NCI-H446 (cell line): ENCODE measurements around the gene TENT4B.
A peak's percentile ranks its signal among the peaks of the same experiment; 100 is the strongest.
"Not testable (repeated sequence)": the region's sequence is repeated elsewhere in the genome, so short reads cannot be mapped to it uniquely, and the experiment has no call there.

ENCODE experiments used
- DNase-seq, 2 experiments: peaks; one replicate each; lab custom pipeline; 2025; lab: John Stamatoyannopoulos, UW

The TENT4B gene

GRCh38 chr16:50154420-50154950, 1.4 kb downstream of the TENT4B start:
- DNase-seq, result no peak

- no peak for DNase-seq
Observed at GRCh38 chr16:50155925-50156324, 2.8 kb downstream of the TENT4B start.

GRCh38 chr16:50156590-50156989, 3.5 kb downstream of the TENT4B start:
- DNase-seq, result no peak

- peak in 1 of 2 experiments; percentile 22 for DNase-seq
Observed at GRCh38 chr16:50160495-50161164, 7.5 kb downstream of the TENT4B start.

DNA sequence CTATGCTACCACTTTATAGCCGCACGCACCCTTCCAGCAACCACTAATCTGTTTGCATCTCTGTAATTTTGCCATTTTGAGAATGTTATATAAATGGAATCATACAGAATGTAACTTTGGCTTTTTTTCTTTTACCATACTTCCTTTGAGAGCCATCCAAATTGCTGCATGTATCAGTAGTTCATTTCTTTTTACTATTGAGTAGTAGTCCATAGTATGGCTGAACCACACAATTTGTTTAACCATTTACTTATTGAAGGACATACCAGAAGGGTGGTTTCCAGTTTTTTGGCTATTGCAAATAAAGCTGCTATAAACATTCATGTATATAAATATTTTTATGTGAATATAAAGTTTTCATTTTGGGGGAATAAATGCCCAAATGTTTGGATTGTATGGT, 8.8 kb downstream of the TENT4B start:
- no peak for DNase-seq

DNA sequence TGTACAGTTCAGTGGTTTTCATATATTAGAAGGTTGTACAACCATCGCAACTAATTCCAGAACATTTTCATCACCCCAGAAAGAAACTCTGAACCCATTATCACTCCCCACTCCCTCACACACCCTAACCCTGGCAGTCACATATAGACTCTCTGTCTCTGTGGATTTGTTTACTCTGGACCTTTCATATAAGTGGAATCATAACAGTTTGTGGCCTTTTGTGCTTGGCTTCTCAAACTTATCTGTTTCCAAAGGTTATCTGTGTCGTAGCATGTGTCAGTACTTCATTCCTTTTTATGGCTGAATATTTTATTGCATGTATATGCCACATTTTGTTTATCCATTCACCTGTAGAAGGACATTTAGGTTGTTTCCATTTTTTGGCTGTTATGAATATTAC, 12.4 kb downstream of the TENT4B start:
- DNase-seq, result no peak

GRCh38 chr16:50166511-50167500, 13.7 kb downstream of the TENT4B start:
- no peak for DNase-seq

GRCh38 chr16:50167556-50167955, 14.4 kb downstream of the TENT4B start:
- DNase-seq, result no peak

- no peak for DNase-seq
Observed at GRCh38 chr16:50169555-50170096, 16.5 kb downstream of the TENT4B start.

DNA sequence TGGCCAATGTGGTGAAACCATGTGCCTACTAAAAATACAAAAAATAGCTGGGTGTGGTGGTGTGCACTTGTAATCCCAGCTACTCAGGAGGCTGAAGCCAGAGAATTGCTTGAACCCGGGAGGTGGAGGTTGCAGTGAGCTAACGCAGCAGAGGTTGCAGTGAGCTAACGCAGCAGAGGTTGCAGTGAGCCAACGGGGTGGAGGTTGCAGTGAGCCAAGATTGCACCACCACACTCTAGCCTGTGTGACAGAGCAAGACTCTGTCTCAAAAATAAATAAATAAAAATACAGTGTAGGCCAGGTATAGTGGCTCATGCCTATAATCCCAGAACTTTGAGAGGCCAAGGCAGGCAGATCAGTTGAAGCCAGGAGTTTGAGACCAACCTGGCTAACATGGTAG, 18.7 kb downstream of the TENT4B start:
- DNase-seq, result not testable (repeated sequence)

- no peak for DNase-seq
Observed at GRCh38 chr16:50172195-50172922, 19.3 kb downstream of the TENT4B start.

DNA sequence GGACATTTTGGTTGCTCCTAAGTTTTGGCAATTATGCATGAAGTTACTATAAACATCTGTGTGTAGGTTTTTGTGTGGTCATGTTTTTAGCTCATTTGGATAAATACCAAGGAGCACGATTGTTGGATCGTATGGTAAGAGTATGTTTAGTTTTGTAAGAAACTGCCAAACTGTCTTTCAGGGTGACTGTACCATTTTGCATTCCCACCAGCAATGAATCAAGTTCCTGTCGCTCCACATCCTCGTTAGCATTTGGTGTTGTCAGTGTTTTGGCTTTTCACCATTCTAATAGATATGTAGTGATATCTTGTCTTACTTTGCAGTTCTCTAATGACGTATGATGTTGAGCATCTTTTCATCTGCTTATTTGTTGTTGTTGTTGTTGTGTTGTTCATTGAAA, 20.2 kb downstream of the TENT4B start:
- DNase-seq, result no peak

GRCh38 chr16:50178491-50178941, 25.4 kb downstream of the TENT4B start:
- DNase-seq, result no peak

GRCh38 chr16:50182441-50182840, 29.3 kb downstream of the TENT4B start:
- DNase-seq, result no peak

DNA sequence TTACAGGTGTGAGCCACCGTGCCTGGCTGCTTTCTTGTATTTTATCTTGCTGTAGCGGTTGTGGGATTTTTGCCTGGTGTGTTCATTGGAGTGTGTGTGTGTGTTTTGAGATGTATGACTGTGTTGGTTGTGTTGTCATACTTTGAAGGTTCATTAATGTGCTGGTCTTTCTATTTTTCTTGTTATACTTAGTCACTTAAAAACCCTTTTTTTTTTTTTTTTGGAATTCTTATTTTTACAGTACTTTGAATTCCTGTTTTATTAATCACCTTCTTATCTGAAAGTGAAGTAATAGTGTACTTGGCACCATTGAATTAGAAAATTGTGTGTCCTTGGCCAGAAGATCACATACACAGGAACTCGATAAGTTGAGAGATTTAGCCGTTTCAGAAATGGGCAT, 30.2 kb downstream of the TENT4B start:
- DNase-seq, result no peak

DNA sequence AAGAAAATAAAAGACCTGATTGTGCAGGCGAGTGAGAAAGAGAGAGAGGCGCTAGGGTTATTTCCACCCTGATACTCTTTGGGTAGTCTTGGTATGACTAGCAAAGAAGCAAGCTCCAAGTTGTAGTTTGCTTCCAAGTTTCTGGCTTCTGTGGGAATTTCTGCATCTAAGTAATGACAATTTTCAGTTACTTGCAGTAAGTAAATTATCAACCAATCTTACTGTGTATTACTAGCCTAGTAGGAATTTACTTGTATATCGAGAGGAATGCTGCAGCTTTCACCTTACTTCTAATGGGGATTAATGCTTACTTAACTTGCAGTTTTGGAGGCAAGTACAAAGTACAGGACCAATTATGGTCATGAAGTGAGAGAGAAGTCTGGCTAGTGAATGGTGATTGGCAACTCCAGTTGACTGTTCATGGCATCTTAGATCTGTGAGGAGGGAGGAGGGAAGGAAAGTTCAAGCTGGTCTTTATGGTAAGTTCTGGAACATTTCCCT, 31.9 kb downstream of the TENT4B start:
- no peak for DNase-seq

DNA sequence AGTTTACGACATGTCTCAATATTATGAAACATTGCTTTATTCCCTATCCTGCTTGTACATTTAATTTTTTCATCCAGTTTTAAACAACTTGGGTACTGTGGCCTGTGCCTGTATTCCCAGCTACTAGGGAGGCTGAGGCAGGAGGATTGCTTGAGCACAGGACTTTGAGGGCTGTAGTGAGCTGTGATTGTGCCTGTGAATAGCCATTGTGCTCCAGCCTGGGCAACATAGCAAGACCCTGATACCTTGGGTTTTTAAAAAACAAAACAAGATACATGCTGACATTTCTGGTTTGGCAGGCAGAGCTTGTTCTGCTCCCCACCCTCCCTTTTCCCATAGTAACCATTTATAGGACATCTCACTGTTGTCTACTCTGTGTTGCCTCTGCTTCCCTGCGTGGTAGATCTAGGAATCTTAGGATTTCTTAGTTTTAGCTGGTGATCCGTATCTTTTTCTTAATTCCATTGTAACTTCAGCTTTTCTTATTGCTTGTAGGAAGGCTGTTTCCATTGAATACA, 35.6 kb downstream of the TENT4B start:
- no peak for DNase-seq

GRCh38 chr16:50190292-50190691, 37.2 kb downstream of the TENT4B start:
- no peak for DNase-seq

DNA sequence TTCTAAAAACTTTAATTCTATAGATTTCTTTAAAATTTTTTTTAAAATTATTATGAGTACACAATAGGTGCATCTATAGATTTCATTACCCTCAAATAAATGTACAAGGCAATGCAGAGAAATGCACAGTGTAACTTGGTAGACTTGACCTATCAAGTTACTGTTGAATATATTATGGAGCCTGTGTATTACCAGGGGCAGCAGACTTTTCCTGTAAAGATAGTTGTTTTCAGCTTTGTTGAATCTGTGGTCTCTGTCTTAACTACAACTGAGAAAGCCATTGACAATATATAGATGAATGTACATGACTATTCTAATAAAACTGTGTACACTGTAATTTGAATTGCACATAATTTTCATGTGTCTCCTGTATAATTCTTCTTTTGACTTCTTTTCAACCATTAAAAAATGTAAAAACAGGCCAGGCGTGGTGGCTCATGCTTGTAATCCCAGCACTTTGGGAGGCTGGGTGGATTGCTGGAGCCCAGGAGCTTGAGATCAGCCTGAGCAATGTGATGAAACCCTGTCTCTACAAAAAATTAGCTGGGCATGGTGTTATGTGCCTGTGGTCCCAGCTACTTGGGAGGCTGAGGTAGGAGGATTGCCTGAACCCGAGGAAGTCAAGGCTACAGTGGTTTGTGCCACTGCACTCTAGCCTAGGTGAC, 39.4 kb downstream of the TENT4B start:
- DNase-seq, result no peak

DNA sequence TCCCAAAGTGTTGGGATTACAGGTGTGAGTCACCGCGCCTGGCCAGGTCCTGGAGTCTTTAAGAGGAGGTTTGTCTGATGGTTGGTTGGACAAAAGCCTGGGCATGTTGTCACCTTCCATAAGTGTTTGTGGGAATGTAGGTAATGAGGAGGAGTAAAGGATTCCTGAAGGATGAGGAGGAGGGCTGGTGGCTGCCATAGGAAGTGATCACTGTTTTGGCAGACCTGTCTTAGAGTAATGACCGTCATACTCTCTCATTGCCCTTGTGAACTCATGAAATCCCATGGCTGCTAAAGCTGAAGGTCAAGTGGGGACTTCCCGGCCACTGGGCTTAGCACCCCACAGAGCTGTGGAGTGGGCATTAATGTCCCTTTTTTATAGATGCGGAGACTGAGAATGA, 40.5 kb downstream of the TENT4B start:
- DNase-seq, result no peak

- DNase-seq, result no peak
Observed at GRCh38 chr16:50195276-50195675, 42.2 kb downstream of the TENT4B start.
